ENCODE results near the gene ERH. TPM values are rescaled to one million over a fixed set of nuclear protein-coding genes. Genes with fewer than 3 reads are reported as not detected.
A peak's percentile ranks its signal among the peaks of the same experiment; 100 is the strongest.

The ERH gene
- 257 to 273 TPM (median 261 TPM) in 3 replicates for total RNA-seq

- H3K4me3 Mint-ChIP-seq, result peak within 1 kb of the TSS; percentile 96
- H3K4me1 Mint-ChIP-seq, result peaks cover 49% of the 10 kb centered on the region
- H3K27me3 Mint-ChIP-seq (ENCODE audit: low read depth), result no peaks in the 10 kb centered on the region
- no peak for TF ChIP-seq CTCF (IDR thresholded peaks at IDR 0.05; ENCODE audit: unreplicated experiment)
- H3K36me3 Mint-ChIP-seq, result peaks cover 14% of the 10 kb centered on the region
- peak; percentile 86 to 92 for DNase-seq (ENCODE audit: low spot score in 2 of 2, unreplicated experiment in 2 of 2)
- H3K27ac Mint-ChIP-seq, result peak within 1 kb of the TSS; percentile 99
- H3K9me3 Mint-ChIP-seq, result no peaks in the 10 kb centered on the region
These were observed at the start of gene ERH, which contains the start of gene SLC39A9 for GRCh38 chr14:69398053-69398817. TSS of gene ERH (minus strand) at chr14:69398299. CDS start at chr14:69398233, 66 bp downstream. TSS of gene SLC39A9 (plus strand) at chr14:69398692. CDS start at chr14:69399370, 678 bp downstream.

- H3K9me3 Mint-ChIP-seq, result peaks cover 2% of the 10 kb centered on the region
- no peak for DNase-seq (ENCODE audit: low spot score in 2 of 2, unreplicated experiment in 2 of 2)
- H3K4me3 Mint-ChIP-seq, result no peak overlapping the region
- peaks cover 7% of the 10 kb centered on the region for H3K4me1 Mint-ChIP-seq
- TF ChIP-seq CTCF (IDR thresholded peaks at IDR 0.05; ENCODE audit: unreplicated experiment), result no peak
- H3K27me3 Mint-ChIP-seq (ENCODE audit: low read depth), result no peaks in the 10 kb centered on the region
- H3K36me3 Mint-ChIP-seq, result peaks cover 38% of the 10 kb centered on the region
- no peak overlapping the region for H3K27ac Mint-ChIP-seq
These were observed 45.3 kb upstream of the ERH start for GRCh38 chr14:69443296-69443805.

GRCh38 chr14:69441948-69442347 lies 43.8 kb upstream of the ERH start:
- no peak for DNase-seq (ENCODE audit: low spot score in 2 of 2, unreplicated experiment in 2 of 2)
- no peak for TF ChIP-seq CTCF (IDR thresholded peaks at IDR 0.05; ENCODE audit: unreplicated experiment)
- Mint-ChIP-seq H3K27ac (no peak overlapping the region), H3K4me3 (no peak overlapping the region), H3K36me3 (peaks cover 33% of the 10 kb centered on the region), H3K4me1 (peaks cover 7% of the 10 kb centered on the region), H3K27me3 (ENCODE audit: low read depth) (no peaks in the 10 kb centered on the region), H3K9me3 (no peaks in the 10 kb centered on the region)

GRCh38 chr14:69439521-69440270 lies 41.6 kb upstream of the ERH start:
- TF ChIP-seq CTCF (IDR thresholded peaks at IDR 0.05; ENCODE audit: unreplicated experiment), result no peak
- peaks cover 23% of the 10 kb centered on the region for H3K36me3 Mint-ChIP-seq
- no peaks in the 10 kb centered on the region for H3K9me3 Mint-ChIP-seq
- no peak overlapping the region for H3K4me3 Mint-ChIP-seq
- DNase-seq (ENCODE audit: low spot score in 2 of 2, unreplicated experiment in 2 of 2), result no peak
- no peak overlapping the region for H3K27ac Mint-ChIP-seq
- H3K4me1 Mint-ChIP-seq, result peaks cover 7% of the 10 kb centered on the region
- no peaks in the 10 kb centered on the region for H3K27me3 Mint-ChIP-seq (ENCODE audit: low read depth)

GRCh38 chr14:69432364-69432763 lies 34.3 kb upstream of the ERH start:
- no peaks in the 10 kb centered on the region for H3K27me3 Mint-ChIP-seq (ENCODE audit: low read depth)
- peaks cover 48% of the 10 kb centered on the region for H3K36me3 Mint-ChIP-seq
- no peaks in the 10 kb centered on the region for H3K4me1 Mint-ChIP-seq
- TF ChIP-seq CTCF (IDR thresholded peaks at IDR 0.05; ENCODE audit: unreplicated experiment), result no peak
- H3K4me3 Mint-ChIP-seq, result no peak overlapping the region
- H3K27ac Mint-ChIP-seq, result no peak overlapping the region
- no peak for DNase-seq (ENCODE audit: low spot score in 2 of 2, unreplicated experiment in 2 of 2)
- peaks cover 33% of the 10 kb centered on the region for H3K9me3 Mint-ChIP-seq

Data from mesothelial cell of epicardium (in vitro differentiated cells).